ENCODE data around the gene LAMC1.

GRCh38 chr1:183038333-183038866, 15.2 kb downstream of the LAMC1 start:
- TF ChIP-seq ELK1 (IDR thresholded peaks at IDR 0.05; ENCODE audit: borderline replicate concordance, low read depth, low read length), result no peak
- no peak for TF ChIP-seq CTCF (conservative IDR thresholded peaks at IDR 0.05; ENCODE audit: low read depth, low read length)
- TF ChIP-seq MAFK (IDR thresholded peaks at IDR 0.05; ENCODE audit: low read depth, low read length), result no peak
- no peak for TF ChIP-seq RAD21 (IDR thresholded peaks at IDR 0.05; ENCODE audit: low read length)
- TF ChIP-seq POLR2A (IDR thresholded peaks at IDR 0.05; ENCODE audit: low read depth, low read length), result no peak
- TF ChIP-seq CHD1 (IDR thresholded peaks at IDR 0.05; ENCODE audit: low read depth, low read length), result no peak
- TF ChIP-seq USF2 (IDR thresholded peaks at IDR 0.05; ENCODE audit: low read depth, low read length), result no peak
- TF ChIP-seq BHLHE40 (IDR thresholded peaks at IDR 0.05; ENCODE audit: low read depth, low read length), result no peak
- TF ChIP-seq MAZ (IDR thresholded peaks at IDR 0.05; ENCODE audit: borderline replicate concordance, low read depth, low read length), result no peak
- TF ChIP-seq RCOR1 (IDR thresholded peaks at IDR 0.05; ENCODE audit: insufficient replicate concordance, low read length), result no peak

All from IMR-90 (cell line).